Omental fat pad (tissue), 4 donors: Measurements from ENCODE around the gene PAPSS1. TPM values are rescaled to one million over a fixed set of nuclear protein-coding genes. Genes with fewer than 3 reads are reported as not detected.
"Not testable (repeated sequence)": the region's sequence is repeated elsewhere in the genome, so short reads cannot be mapped to it uniquely, and the experiment has no call there.

Experiments used
- ATAC-seq: fragments of 150-250 bp; one replicate; pipeline ENCODE4 v1.9.1; 2016; ENCODE audit warnings: mild to moderate bottlenecking, moderate library complexity; ENCODE audit not compliant: low FRiP score
- DNase-seq: peaks from one replicate; pipeline ENCODE4 v3.0.0-alpha.2; 2019; ENCODE audit warnings: low spot score
- total RNA-seq, 4 donors: library from RNA; depleted of rRNA; stranded (reverse); fragments of >200 nt; gene quantifications; one replicate each; pipeline ENCODE4 v1.1.0, GENCODE V29; 2016
- TF ChIP-seq, protein P1 (sequence below), 3 donors: fragments of 450-650 bp; IDR thresholded peaks; one replicate each; pipeline ENCODE4 v1.5.1; 2016 to 2017; ENCODE audit warnings: antibody characterized with exemption in 3 of 3, mild to moderate bottlenecking in 3 of 3, moderate library complexity in 2 of 3

The PAPSS1 gene
- total RNA-seq, 4 donors from 2014 or later, result 29.4 to 41.5 (median 37.6) TPM

- DNase-seq, result no peak
- no peak for ATAC-seq
- TF ChIP-seq, protein P1, sequence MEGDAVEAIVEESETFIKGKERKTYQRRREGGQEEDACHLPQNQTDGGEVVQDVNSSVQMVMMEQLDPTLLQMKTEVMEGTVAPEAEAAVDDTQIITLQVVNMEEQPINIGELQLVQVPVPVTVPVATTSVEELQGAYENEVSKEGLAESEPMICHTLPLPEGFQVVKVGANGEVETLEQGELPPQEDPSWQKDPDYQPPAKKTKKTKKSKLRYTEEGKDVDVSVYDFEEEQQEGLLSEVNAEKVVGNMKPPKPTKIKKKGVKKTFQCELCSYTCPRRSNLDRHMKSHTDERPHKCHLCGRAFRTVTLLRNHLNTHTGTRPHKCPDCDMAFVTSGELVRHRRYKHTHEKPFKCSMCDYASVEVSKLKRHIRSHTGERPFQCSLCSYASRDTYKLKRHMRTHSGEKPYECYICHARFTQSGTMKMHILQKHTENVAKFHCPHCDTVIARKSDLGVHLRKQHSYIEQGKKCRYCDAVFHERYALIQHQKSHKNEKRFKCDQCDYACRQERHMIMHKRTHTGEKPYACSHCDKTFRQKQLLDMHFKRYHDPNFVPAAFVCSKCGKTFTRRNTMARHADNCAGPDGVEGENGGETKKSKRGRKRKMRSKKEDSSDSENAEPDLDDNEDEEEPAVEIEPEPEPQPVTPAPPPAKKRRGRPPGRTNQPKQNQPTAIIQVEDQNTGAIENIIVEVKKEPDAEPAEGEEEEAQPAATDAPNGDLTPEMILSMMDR (IDR thresholded peaks at IDR 0.05), result no peak
These were observed 64.7 kb downstream of the PAPSS1 start for GRCh38 chr4:107655289-107655688.

DNA sequence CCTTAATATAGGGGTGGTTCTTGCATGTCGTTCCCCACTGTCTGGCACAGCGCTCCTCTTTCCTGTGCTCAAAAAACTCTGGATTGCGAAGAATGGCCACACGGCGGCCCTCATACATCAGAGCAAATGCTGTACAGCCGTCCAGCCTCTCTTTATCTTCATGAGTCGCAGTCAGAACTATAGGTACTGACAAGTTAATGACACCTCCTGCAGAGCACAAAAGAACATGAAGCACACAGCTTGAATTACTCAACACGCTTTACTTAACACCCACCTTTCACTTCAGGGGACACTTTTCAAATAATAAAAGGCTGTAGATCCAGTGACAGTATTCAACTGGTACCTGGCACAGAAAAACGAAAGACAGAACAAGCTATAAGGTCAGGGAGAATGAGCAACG lies 65.3 kb downstream of the PAPSS1 start:
- ATAC-seq, result no peak
- no peak for DNase-seq
- TF ChIP-seq, protein P1 (IDR thresholded peaks at IDR 0.05), result no peak

GRCh38 chr4:107651408-107651807 lies 68.6 kb downstream of the PAPSS1 start:
- not testable (repeated sequence) for ATAC-seq, DNase-seq

- TF ChIP-seq, protein P1 (IDR thresholded peaks at IDR 0.05), result no peak
These were observed 69.8 kb downstream of the PAPSS1 start for GRCh38 chr4:107650251-107650650.

DNA sequence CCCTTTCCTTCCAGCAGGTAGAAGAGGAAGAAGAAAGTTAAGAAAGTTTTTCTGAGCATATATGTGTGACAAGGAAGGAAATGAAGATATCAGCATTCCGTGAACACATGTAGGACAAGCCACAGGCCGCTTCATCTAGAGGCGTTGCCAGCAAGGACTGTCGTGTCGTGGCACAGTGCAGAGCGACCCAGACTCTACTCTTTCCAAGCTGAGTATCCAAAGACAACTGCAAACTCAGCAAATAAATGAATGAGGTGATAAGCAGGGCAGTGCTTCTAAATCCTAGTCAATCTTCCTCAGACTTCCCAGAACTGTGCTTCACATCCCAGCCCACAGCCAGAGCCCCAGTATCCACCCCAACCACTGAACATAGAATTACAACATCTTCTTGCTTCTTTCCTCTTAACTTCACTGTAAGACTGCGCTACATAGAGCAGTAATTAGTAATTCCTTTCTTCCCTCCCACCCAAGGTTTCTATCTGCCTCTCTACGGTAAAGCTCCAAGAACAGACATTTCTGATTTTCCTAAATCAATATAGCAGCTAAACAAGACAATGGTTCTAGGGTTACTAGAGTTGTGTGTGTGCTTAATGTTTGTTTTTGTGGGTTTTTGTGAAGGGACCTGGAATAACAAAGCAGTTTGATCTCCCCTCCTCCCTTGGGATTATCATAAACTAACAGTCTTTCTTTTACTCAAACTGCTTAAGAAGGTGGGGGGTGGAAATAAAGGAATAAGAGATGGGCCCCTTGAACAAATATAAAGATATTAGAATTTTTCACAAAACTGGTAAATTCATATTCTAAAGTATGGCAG lies 71.6 kb downstream of the PAPSS1 start:
- TF ChIP-seq, protein P1 (IDR thresholded peaks at IDR 0.05), result no peak
- DNase-seq, result no peak
- no peak for ATAC-seq

More at GRCh38 chr4:107650251-107650650, 69.8 kb downstream of the PAPSS1 start:
- DNase-seq (no peak), ATAC-seq (no peak)

DNA sequence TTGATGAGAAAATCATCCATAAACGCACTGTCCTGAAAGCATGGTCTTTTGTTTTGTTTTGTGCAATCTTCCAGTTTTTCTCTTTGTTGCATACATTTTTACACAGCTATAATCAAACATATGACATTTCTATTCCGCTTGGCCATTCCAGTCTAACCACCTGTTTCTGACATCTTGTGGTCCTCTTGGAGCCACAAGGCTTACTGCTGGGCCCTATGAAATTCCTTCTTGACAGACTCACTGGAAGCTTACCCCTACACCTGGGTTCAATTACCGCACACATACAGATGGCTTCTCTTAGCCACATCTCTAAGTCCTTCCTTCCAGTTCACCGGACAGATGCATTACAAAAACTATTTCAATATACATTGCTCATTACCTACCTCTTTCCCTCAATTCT lies 72.4 kb downstream of the PAPSS1 start:
- ATAC-seq (no peak), DNase-seq (no peak)
- TF ChIP-seq, protein P1 (IDR thresholded peaks at IDR 0.05), result no peak

DNA sequence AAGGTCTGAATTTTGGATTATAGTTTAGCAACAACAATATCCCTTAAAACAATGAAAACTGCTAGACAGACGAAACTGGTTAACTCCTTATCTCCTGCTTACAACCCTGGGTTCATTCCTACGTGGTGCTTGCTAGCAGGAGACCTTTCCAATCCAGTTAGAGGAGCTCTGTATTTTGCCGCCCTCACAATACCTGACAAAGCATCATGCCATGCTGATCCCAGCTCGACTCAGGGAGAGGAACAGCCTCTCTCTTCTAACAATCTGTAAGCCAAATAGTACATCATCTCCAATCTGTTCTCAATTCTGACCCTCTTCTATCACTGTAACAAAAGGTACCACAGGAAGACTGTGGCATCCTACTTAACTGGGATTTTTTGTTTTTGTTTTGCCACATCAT lies 74.4 kb downstream of the PAPSS1 start:
- TF ChIP-seq, protein P1 (IDR thresholded peaks at IDR 0.05), result no peak
- no peak for ATAC-seq
- no peak for DNase-seq
